Gastrocnemius medialis (tissue), 4 donors: ENCODE data around the gene LILRB4.

Experiments
- CTCF ChIP-seq, 5 experiments: fragments of 450-650 bp in 3 of 5; fragments of 200-600 bp in 2 of 5; sonication (generic) in 2 of 5; IDR thresholded peaks in 4 of 5; conservative IDR thresholded peaks in 1 of 5; 1 replicate in 4 of 5; 2 replicates in 1 of 5; pipeline ENCODE4 v1.5.1; 2016 to 2019; ENCODE audit warnings: antibody characterized with exemption in 5 of 5, mild to moderate bottlenecking in 3 of 5, moderate library complexity in 3 of 5
- POLR2A ChIP-seq, 2 donors: fragments of 450-650 bp; IDR thresholded peaks; one replicate each; pipeline ENCODE4 v1.6.1; 2017; ENCODE audit warnings: antibody characterized with exemption in 2 of 2, mild to moderate bottlenecking in 2 of 2, moderate library complexity in 2 of 2

- TF ChIP-seq POLR2A (IDR thresholded peaks at IDR 0.05) (no peak), CTCF (IDR thresholded peaks at IDR 0.05 in 4 of 5, conservative IDR thresholded peaks at IDR 0.05 in 1 of 5) (no peak)
Observed at GRCh38 chr19:54659300-54659699, 3.5 kb upstream of the LILRB4 start.
